Fibroblast of lung (primary cell): Measurements from ENCODE around the gene RFX1.

Source experiments
- CTCF ChIP-seq, 2 donors: IDR thresholded peaks in 1 of 2; conservative IDR thresholded peaks in 1 of 2; 1 replicate in 1 of 2; 2 replicates in 1 of 2; pipeline ENCODE4 v1.5.1; 2011 to 2012; ENCODE audit warnings: low read length in 2 of 2, control low read depth in 1 of 2, inconsistent platforms in 1 of 2, low read depth in 1 of 2, mild to moderate bottlenecking in 1 of 2
- EZH2 ChIP-seq: IDR thresholded peaks from 2 replicates; pipeline ENCODE4 v1.5.1; 2012; ENCODE audit warnings: low read length, control low read depth, mild to moderate bottlenecking; ENCODE audit errors: missing control alignments

- TF ChIP-seq CTCF (conservative IDR thresholded peaks at IDR 0.05 in 1 of 2, IDR thresholded peaks at IDR 0.05 in 1 of 2; ENCODE audit: low read depth in 1 of 2, low read length in 2 of 2) (no peak), EZH2 (no peak)
Observed at GRCh38 chr19:13998426-13998825, 7.7 kb downstream of the RFX1 start.
